Progenitor cell of endocrine pancreas (in vitro differentiated cells): Measurements from ENCODE around the gene TRHDE. TPM values are rescaled to one million over a fixed set of nuclear protein-coding genes. Genes with fewer than 3 reads are reported as not detected.

Source experiments
- DNase-seq: peaks from one replicate; pipeline ENCODE4 v3.0.0; 2021; ENCODE audit warnings: low spot score; ENCODE audit not compliant: unreplicated experiment
- H3K27ac Mint-ChIP-seq: 2 replicates; pipeline ENCODE4 v1.8.0; 2021; ENCODE audit warnings: mild to moderate bottlenecking, moderate library complexity, mixed read lengths
- H3K27me3 Mint-ChIP-seq: 2 replicates; pipeline ENCODE4 v1.8.0; 2021; ENCODE audit warnings: mixed read lengths
- H3K36me3 Mint-ChIP-seq: 2 replicates; pipeline ENCODE4 v1.8.0; 2022; ENCODE audit warnings: mixed read lengths; ENCODE audit not compliant: insufficient read depth
- H3K4me1 Mint-ChIP-seq: 2 replicates; pipeline ENCODE4 v1.8.0; 2021; ENCODE audit warnings: low read depth, mixed read lengths
- H3K4me3 Mint-ChIP-seq: 2 replicates; pipeline ENCODE4 v1.8.0; 2021; ENCODE audit warnings: low read depth, mild to moderate bottlenecking, moderate library complexity, mixed read lengths
- H3K9me3 Mint-ChIP-seq: 2 replicates; pipeline ENCODE4 v1.8.0; 2021; ENCODE audit warnings: low read depth, mixed read lengths
- total RNA-seq: library from RNA; stranded (reverse); gene quantifications from 2 replicates; pipeline ENCODE4 v1.2.1, GENCODE V29; 2021
- TF ChIP-seq, protein P1 (sequence below): fragments of 200-600 bp; sonication (generic); IDR thresholded peaks from one replicate; pipeline ENCODE4 v1.5.0; 2021; ENCODE audit warnings: antibody characterized with exemption, mild to moderate bottlenecking; ENCODE audit not compliant: unreplicated experiment

TRHDE gene
- total RNA-seq, 1 donor from 2014 or later, result 2.7 TPM

GRCh38 chr12:72286526-72286925 is 14.4 kb downstream of the TRHDE start:
- Mint-ChIP-seq H3K4me1 (peaks cover 1% of the 10 kb centered on the region), H3K9me3 (peaks cover 8% of the 10 kb centered on the region), H3K4me3 (no peak overlapping the region), H3K27ac (no peak overlapping the region), H3K27me3 (no peaks in the 10 kb centered on the region), H3K36me3 (peaks cover 1% of the 10 kb centered on the region)
- no peak for DNase-seq
- TF ChIP-seq, protein P1, sequence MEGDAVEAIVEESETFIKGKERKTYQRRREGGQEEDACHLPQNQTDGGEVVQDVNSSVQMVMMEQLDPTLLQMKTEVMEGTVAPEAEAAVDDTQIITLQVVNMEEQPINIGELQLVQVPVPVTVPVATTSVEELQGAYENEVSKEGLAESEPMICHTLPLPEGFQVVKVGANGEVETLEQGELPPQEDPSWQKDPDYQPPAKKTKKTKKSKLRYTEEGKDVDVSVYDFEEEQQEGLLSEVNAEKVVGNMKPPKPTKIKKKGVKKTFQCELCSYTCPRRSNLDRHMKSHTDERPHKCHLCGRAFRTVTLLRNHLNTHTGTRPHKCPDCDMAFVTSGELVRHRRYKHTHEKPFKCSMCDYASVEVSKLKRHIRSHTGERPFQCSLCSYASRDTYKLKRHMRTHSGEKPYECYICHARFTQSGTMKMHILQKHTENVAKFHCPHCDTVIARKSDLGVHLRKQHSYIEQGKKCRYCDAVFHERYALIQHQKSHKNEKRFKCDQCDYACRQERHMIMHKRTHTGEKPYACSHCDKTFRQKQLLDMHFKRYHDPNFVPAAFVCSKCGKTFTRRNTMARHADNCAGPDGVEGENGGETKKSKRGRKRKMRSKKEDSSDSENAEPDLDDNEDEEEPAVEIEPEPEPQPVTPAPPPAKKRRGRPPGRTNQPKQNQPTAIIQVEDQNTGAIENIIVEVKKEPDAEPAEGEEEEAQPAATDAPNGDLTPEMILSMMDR, result no peak

DNA sequence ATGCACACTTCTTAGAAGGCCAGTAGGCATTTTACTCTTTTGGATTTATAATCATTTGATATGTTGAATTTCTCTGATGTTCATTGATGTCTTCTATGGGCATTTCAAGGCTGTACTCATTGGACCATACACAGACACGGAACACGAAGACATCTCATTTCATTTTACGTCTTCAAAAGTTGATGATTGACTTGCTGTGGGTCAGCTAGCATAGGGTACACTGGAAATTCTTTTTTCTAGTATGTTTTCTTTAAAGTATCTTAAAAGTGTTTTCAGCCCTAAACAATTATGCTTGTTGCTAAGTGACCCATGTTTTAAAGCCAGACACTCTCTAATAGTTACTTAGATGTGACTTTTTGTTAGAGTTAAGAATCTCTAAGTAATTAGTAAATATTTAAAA is 16.3 kb downstream of the TRHDE start:
- no peak for DNase-seq
- Mint-ChIP-seq H3K4me3 (no peak overlapping the region), H3K4me1 (peaks cover 1% of the 10 kb centered on the region), H3K27me3 (no peaks in the 10 kb centered on the region), H3K9me3 (peaks cover 8% of the 10 kb centered on the region), H3K36me3 (peaks cover 1% of the 10 kb centered on the region), H3K27ac (no peak overlapping the region)
- TF ChIP-seq, protein P1, result no peak

- H3K27ac Mint-ChIP-seq, result no peak overlapping the region
- DNase-seq, result no peak
- TF ChIP-seq, protein P1, result no peak
- H3K9me3 Mint-ChIP-seq, result peaks cover 8% of the 10 kb centered on the region
- H3K27me3 Mint-ChIP-seq, result no peaks in the 10 kb centered on the region
- H3K4me3 Mint-ChIP-seq, result no peak overlapping the region
- peaks cover 1% of the 10 kb centered on the region for H3K4me1 Mint-ChIP-seq
- H3K36me3 Mint-ChIP-seq, result peaks cover 1% of the 10 kb centered on the region
Measured at GRCh38 chr12:72288911-72289310, 16.7 kb downstream of the TRHDE start.

DNA sequence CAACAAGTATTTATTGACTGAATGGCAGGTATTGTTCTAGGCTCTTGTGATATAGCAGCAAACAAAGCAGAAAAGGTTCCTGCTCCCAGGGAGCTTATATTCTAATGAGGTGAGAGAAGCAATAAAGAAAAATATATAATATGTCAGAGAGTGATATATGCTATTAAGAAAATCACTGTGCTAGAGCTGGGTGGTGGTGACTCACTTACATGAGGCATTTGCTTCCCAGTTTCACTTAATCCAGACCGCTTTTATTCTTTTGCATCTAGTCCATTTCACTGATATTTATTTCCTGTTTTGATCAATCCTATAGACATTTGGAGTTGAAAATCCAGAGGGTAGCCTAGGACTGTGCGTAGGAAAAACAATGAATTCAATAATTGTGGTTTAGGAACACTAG is 17.5 kb downstream of the TRHDE start:
- H3K9me3 Mint-ChIP-seq, result peaks cover 8% of the 10 kb centered on the region
- peaks cover 1% of the 10 kb centered on the region for H3K36me3 Mint-ChIP-seq
- H3K4me1 Mint-ChIP-seq, result peaks cover 1% of the 10 kb centered on the region
- no peak overlapping the region for H3K27ac Mint-ChIP-seq
- H3K4me3 Mint-ChIP-seq, result no peak overlapping the region
- no peaks in the 10 kb centered on the region for H3K27me3 Mint-ChIP-seq
- TF ChIP-seq, protein P1, result no peak
- DNase-seq, result no peak

DNA sequence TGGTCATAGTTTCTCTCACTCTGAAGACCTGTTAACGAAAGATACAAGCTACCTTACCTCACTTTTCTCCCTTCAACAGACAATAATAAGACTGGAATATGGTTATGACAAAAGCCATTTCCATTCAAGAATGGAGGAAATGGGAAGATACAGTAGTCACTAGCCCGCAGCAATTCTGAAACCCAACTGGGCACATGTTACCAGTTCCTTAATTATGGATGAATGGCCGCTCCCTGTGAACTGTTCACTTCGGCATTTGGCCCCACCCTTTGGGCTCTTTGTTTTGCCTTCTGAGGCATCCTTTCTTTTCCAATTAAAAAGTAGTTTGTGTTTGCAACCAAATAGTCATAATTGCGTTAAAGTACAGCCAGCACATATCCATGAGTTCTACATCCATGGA is 19.0 kb downstream of the TRHDE start:
- H3K9me3 Mint-ChIP-seq, result peaks cover 5% of the 10 kb centered on the region
- TF ChIP-seq, protein P1, result no peak
- no peaks in the 10 kb centered on the region for H3K4me1 Mint-ChIP-seq
- no peak overlapping the region for H3K4me3 Mint-ChIP-seq
- peaks cover 1% of the 10 kb centered on the region for H3K36me3 Mint-ChIP-seq
- no peaks in the 10 kb centered on the region for H3K27me3 Mint-ChIP-seq
- no peak overlapping the region for H3K27ac Mint-ChIP-seq
- no peak for DNase-seq
